HepG2 (cell line): ENCODE data around the gene RPLP1. TPM values are rescaled to one million over a fixed set of nuclear protein-coding genes. Genes with fewer than 3 reads are reported as not detected.

ENCODE experiments used
- ADNP ChIP-seq: sonication (generic); formaldehyde crosslinking; IDR thresholded peaks from 2 replicates; pipeline ENCODE4 v1.4.0; 2020; ENCODE audit warnings: missing genetic modification reagents
- CBX5 ChIP-seq: sonication (generic); formaldehyde crosslinking; IDR thresholded peaks from 2 replicates; pipeline ENCODE4 v1.4.0; 2020; ENCODE audit warnings: missing genetic modification reagents, borderline replicate concordance
- FOXJ3 ChIP-seq: sonication (generic); formaldehyde crosslinking; IDR thresholded peaks from 2 replicates; pipeline ENCODE4 v1.4.0; 2020; ENCODE audit warnings: missing genetic modification reagents, mild to moderate bottlenecking, borderline replicate concordance
- HMG20A ChIP-seq: IDR thresholded peaks from 2 replicates; pipeline ENCODE4 v1.6.1; 2016; ENCODE audit warnings: borderline replicate concordance
- IKZF1 ChIP-seq: fragments of 450-650 bp; IDR thresholded peaks from 2 replicates; pipeline ENCODE4 v1.7.1; 2016
- MAFF ChIP-seq: IDR thresholded peaks from 2 replicates; pipeline ENCODE4 v1.6.1; 2011; ENCODE audit warnings: low read depth, low read length, improper control_type of control experiment
- MEF2D ChIP-seq: sonication (generic); formaldehyde crosslinking; IDR thresholded peaks from 2 replicates; pipeline ENCODE4 v1.5.1; 2020; ENCODE audit warnings: mild to moderate bottlenecking, missing genetic modification reagents
- NPAS2 ChIP-seq: sonication (generic); formaldehyde crosslinking; IDR thresholded peaks from 2 replicates; pipeline ENCODE4 v1.8.0; 2022; ENCODE audit warnings: mild to moderate bottlenecking, missing genetic modification reagents, borderline replicate concordance
- NR2C2 ChIP-seq: sonication (generic); formaldehyde crosslinking; IDR thresholded peaks from 2 replicates; pipeline ENCODE4 v1.4.0; 2020; ENCODE audit warnings: missing genetic modification reagents, mild to moderate bottlenecking, moderate library complexity, borderline replicate concordance
- PHF8 ChIP-seq: sonication (generic); formaldehyde crosslinking; IDR thresholded peaks from 2 replicates; pipeline ENCODE4 v1.5.0; 2020; ENCODE audit warnings: missing genetic modification reagents
- RCOR2 ChIP-seq: IDR thresholded peaks from 2 replicates; pipeline ENCODE4 v1.6.1; 2016; ENCODE audit warnings: missing biosample characterization, missing genetic modification reagents
- TCF7 ChIP-seq: sonication (generic); IDR thresholded peaks from 2 replicates; pipeline ENCODE4 v1.6.1; 2016; ENCODE audit warnings: antibody characterized with exemption, low read depth
- WIZ ChIP-seq: sonication (generic); formaldehyde crosslinking; IDR thresholded peaks from 2 replicates; pipeline ENCODE4 v1.5.1; 2020; ENCODE audit warnings: mild to moderate bottlenecking, missing genetic modification reagents
- ZBTB20 ChIP-seq: sonication (generic); formaldehyde crosslinking; IDR thresholded peaks from 2 replicates; pipeline ENCODE4 v1.8.1; 2023; ENCODE audit warnings: missing genetic modification reagents, low read depth, mild to moderate bottlenecking, borderline replicate concordance
- ZFP41 ChIP-seq: sonication (generic); formaldehyde crosslinking; IDR thresholded peaks from 2 replicates; pipeline ENCODE4 v1.4.0; 2020; ENCODE audit warnings: mild to moderate bottlenecking, missing genetic modification reagents, borderline replicate concordance
- ZNF607 ChIP-seq: sonication (generic); formaldehyde crosslinking; IDR thresholded peaks from 2 replicates; pipeline ENCODE4 v1.5.1; 2020; ENCODE audit warnings: missing genetic modification reagents, mild to moderate bottlenecking, borderline replicate concordance
- ZNF670 ChIP-seq: sonication (generic); formaldehyde crosslinking; IDR thresholded peaks from 2 replicates; pipeline ENCODE4 v1.8.0; 2022; ENCODE audit warnings: mild to moderate bottlenecking, missing genetic modification reagents, borderline replicate concordance
- ZNF839 ChIP-seq: sonication (generic); formaldehyde crosslinking; IDR thresholded peaks from 2 replicates; pipeline ENCODE4 v1.4.0; 2020; ENCODE audit warnings: missing genetic modification reagents, mild to moderate bottlenecking, borderline replicate concordance
- ZNF891 ChIP-seq: sonication (generic); formaldehyde crosslinking; IDR thresholded peaks from 2 replicates; pipeline ENCODE4 v1.5.0; 2020; ENCODE audit warnings: mild to moderate bottlenecking, missing genetic modification reagents
- polyA plus RNA-seq, 8 experiments: library from polyadenylated mRNA; depleted of rRNA in 3 of 8; stranded (reverse) in 7 of 8; unstranded in 1 of 8; fragments of >200 nt; fragmentation: Illumina TruSeq in 4 of 8; extraction: Trizol in 4 of 8; gene quantifications; 2 replicates each; pipeline versions ENCODE4 v1.2.1 to v1.2.3, GENCODE V29; 2011 to 2016; ENCODE audit warnings: low read depth in 4 of 8, missing spikeins in 1 of 8, mixed read lengths in 1 of 8; ENCODE audit not compliant: insufficient read depth in 1 of 8
- total RNA-seq, 5 experiments: library from RNA; depleted of rRNA; stranded (reverse); fragments of >200 nt; fragmentation: Illumina TruSeq; extraction: Trizol; gene quantifications; 2 replicates each; pipeline ENCODE4 v1.2.3, GENCODE V29; 2016; ENCODE audit warnings: low read depth in 1 of 5
- TF ChIP-seq, protein P1 (sequence below): sonication (generic); formaldehyde crosslinking; IDR thresholded peaks from 2 replicates; pipeline ENCODE4 v1.5.0; 2020; ENCODE audit warnings: mild to moderate bottlenecking, missing genetic modification reagents, borderline replicate concordance
- TF ChIP-seq, protein P2 (sequence below): sonication (generic); formaldehyde crosslinking; IDR thresholded peaks from 2 replicates; pipeline ENCODE4 v1.8.0; 2022; ENCODE audit warnings: mild to moderate bottlenecking, missing genetic modification reagents, moderate library complexity
- TF ChIP-seq, protein P3 (sequence below): sonication (generic); formaldehyde crosslinking; IDR thresholded peaks from 2 replicates; pipeline ENCODE4 v1.4.0; 2020; ENCODE audit warnings: mild to moderate bottlenecking, missing genetic modification reagents
- TF ChIP-seq, protein P4 (sequence below): sonication (generic); formaldehyde crosslinking; IDR thresholded peaks from 2 replicates; pipeline ENCODE4 v1.5.1; 2020; ENCODE audit warnings: mild to moderate bottlenecking, moderate library complexity, missing genetic modification reagents
- TF ChIP-seq, protein P5 (sequence below): sonication (generic); formaldehyde crosslinking; IDR thresholded peaks from 2 replicates; pipeline ENCODE4 v1.4.0; 2020; ENCODE audit warnings: missing genetic modification reagents, mild to moderate bottlenecking, borderline replicate concordance

Gene RPLP1
- total and polyA plus RNA-seq, 2 of the 13 experiments (the other 11 are each of a cell fraction or from before 2014, with no cell fraction given), result 817 to 929 TPM

DNA sequence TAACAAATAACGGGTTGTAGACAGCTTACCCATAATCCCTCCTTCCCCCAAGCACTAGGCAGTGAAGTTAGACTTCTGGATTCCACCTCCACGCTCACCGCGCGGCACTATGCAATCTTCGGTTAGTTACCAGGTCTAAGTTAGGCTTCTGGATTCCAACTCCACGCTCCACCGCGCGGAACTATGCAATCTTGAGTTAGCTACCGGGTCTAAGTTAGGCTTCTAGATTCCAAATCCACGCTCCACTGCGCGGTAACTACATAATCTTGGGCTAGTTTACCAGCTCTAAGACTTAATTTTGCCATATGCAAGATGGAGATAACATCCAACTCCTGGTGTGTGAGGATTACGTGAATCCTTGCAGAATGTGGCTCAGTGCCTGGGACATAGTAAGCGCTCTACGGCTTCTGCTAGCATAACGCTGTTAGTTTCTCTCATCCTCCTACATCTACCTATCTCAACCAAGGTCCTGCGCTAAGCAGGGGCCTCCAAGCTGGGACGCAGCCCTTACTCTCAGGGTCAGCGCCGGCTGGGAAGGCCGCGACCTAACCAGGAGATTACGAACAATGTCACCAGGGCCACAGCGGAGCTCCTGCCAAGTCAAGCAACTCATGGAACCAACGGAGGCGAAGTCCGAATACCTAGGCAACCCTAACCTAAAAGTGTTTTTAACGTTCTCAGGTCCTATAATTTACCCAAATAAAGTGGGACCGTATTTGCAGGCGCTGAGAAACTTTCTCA is 497 bp upstream of the RPLP1 start (continued):
- TF ChIP-seq, protein P1, sequence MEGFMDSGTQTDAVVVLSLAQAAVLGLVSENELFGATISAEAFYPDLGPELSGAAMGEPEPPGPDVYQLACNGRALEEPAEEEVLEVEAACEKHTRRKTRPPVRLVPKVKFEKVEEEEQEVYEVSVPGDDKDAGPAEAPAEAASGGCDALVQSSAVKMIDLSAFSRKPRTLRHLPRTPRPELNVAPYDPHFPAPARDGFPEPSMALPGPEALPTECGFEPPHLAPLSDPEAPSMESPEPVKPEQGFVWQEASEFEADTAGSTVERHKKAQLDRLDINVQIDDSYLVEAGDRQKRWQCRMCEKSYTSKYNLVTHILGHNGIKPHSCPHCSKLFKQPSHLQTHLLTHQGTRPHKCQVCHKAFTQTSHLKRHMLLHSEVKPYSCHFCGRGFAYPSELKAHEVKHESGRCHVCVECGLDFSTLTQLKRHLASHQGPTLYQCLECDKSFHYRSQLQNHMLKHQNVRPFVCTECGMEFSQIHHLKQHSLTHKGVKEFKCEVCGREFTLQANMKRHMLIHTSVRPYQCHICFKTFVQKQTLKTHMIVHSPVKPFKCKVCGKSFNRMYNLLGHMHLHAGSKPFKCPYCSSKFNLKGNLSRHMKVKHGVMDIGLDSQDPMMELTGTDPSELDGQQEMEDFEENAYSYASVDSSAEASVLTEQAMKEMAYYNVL (CRISPR knock-in tag), result no peak
- TF ChIP-seq IKZF1 (no peak), MEF2D (CRISPR knock-in tag) (no peak), PHF8 (CRISPR knock-in tag) (peak; percentile 92), WIZ (CRISPR knock-in tag) (0 out of 2 replicates have a peak, but pooled peaks have one; percentile 16), ZNF891 (CRISPR knock-in tag) (peak; percentile 9; the same call in 1 of the 2 replicates), ZNF839 (CRISPR knock-in tag) (no peak), FOXJ3 (CRISPR knock-in tag) (no peak), CBX5 (CRISPR knock-in tag) (no peak), ADNP (no peak), NPAS2 (CRISPR knock-in tag) (no peak), ZNF670 (no peak), ZNF607 (peak; percentile 39; the same call in 1 of the 2 replicates), HMG20A (CRISPR knock-in tag) (no peak), ZFP41 (CRISPR knock-in tag) (no peak), RCOR2 (CRISPR knock-in tag) (no peak), ZBTB20 (CRISPR knock-in tag) (peak; percentile 16; the same call in 1 of the 2 replicates), NR2C2 (no peak; the same call in 1 of the 2 replicates), MAFF (no peak), TCF7 (no peak)
- TF ChIP-seq, protein P2, sequence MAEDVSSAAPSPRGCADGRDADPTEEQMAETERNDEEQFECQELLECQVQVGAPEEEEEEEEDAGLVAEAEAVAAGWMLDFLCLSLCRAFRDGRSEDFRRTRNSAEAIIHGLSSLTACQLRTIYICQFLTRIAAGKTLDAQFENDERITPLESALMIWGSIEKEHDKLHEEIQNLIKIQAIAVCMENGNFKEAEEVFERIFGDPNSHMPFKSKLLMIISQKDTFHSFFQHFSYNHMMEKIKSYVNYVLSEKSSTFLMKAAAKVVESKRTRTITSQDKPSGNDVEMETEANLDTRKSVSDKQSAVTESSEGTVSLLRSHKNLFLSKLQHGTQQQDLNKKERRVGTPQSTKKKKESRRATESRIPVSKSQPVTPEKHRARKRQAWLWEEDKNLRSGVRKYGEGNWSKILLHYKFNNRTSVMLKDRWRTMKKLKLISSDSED (CRISPR knock-in tag), result no peak
- TF ChIP-seq, protein P3, sequence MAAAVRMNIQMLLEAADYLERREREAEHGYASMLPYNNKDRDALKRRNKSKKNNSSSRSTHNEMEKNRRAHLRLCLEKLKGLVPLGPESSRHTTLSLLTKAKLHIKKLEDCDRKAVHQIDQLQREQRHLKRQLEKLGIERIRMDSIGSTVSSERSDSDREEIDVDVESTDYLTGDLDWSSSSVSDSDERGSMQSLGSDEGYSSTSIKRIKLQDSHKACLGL, result no peak
- TF ChIP-seq, protein P4, sequence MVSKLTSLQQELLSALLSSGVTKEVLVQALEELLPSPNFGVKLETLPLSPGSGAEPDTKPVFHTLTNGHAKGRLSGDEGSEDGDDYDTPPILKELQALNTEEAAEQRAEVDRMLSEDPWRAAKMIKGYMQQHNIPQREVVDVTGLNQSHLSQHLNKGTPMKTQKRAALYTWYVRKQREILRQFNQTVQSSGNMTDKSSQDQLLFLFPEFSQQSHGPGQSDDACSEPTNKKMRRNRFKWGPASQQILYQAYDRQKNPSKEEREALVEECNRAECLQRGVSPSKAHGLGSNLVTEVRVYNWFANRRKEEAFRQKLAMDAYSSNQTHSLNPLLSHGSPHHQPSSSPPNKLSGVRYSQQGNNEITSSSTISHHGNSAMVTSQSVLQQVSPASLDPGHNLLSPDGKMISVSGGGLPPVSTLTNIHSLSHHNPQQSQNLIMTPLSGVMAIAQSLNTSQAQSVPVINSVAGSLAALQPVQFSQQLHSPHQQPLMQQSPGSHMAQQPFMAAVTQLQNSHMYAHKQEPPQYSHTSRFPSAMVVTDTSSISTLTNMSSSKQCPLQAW, result no peak; the same call in 1 of the 2 replicates
- TF ChIP-seq, protein P5, sequence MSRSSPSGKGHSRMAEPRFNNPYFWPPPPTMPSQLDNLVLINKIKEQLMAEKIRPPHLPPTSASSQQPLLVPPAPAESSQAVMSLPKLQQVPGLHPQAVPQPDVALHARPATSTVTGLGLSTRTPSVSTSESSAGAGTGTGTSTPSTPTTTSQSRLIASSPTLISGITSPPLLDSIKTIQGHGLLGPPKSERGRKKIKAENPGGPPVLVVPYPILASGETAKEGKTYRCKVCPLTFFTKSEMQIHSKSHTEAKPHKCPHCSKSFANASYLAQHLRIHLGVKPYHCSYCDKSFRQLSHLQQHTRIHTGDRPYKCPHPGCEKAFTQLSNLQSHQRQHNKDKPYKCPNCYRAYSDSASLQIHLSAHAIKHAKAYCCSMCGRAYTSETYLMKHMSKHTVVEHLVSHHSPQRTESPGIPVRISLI, result no peak
